ENCODE measurements around the gene HRAS. TPM values are rescaled to one million over a fixed set of nuclear protein-coding genes. Genes with fewer than 3 reads are reported as not detected.

HRAS gene
- polyA plus RNA-seq, 1 donor from 2014 or later: 22.5 TPM

- Mint-ChIP-seq H3K36me3 (no peaks in the 10 kb centered on the region), H3K4me1 (peaks cover 0 to 5% (median 1%) of the 10 kb centered on the region in 3 donors), H3K27ac (no peak overlapping the region), H3K27me3 (no peaks in the 10 kb centered on the region), H3K9me3 (no peaks in the 10 kb centered on the region), H3K4me3 (no peak overlapping the region)
Measured at GRCh38 chr11:551596-551995, 16.2 kb upstream of the HRAS start.

GRCh38 chr11:551131-551530 lies 15.8 kb upstream of the HRAS start:
- Mint-ChIP-seq H3K27me3 (no peaks in the 10 kb centered on the region), H3K27ac (no peak overlapping the region), H3K4me1 (peaks cover 0 to 4% (median 0%) of the 10 kb centered on the region in 3 donors), H3K9me3 (no peaks in the 10 kb centered on the region), H3K36me3 (no peaks in the 10 kb centered on the region), H3K4me3 (no peak overlapping the region)

- H3K9me3 Mint-ChIP-seq: no peaks in the 10 kb centered on the region
- H3K4me1 Mint-ChIP-seq: peaks cover 0 to 4% (median 0%) of the 10 kb centered on the region in 3 donors
- H3K27me3 Mint-ChIP-seq: no peaks in the 10 kb centered on the region
- H3K4me3 Mint-ChIP-seq: no peak overlapping the region
- no peaks in the 10 kb centered on the region for H3K36me3 Mint-ChIP-seq
- H3K27ac Mint-ChIP-seq: no peak overlapping the region
Measured at GRCh38 chr11:550746-551085, 15.3 kb upstream of the HRAS start.

DNA sequence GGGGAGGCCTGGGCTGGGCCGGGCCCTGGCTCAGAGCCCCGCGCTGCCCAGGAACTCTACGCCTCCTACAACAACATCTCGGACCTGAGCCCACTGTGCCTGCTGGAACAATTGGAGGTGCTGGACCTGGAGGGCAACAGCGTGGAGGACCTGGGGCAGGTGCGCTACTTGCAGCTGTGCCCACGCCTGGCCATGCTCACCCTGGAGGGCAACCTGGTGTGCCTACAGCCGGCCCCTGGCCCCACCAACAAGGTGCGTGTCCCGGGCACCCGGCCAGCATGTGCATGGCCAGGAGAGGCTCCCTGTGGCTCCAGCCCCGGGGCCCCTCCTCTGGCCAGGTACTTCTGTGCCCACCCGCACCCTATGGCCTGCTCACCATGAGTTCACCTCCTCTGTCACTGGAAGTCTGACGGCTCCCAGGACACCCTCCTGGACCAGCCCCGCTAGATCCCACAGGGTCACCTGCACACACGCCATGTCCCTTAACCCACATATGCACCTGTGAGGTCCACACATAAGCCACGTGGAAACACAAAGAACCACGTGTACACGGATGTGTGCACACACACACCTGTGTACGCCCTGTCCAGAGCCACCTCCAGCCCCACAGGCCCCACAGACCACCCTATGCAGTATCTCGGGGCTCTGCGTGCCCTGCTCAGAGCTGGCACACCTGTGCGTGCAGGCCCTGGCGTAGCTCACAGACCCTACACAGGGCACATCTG lies 14.8 kb upstream of the HRAS start:
- no peak overlapping the region for H3K4me3 Mint-ChIP-seq
- H3K27me3 Mint-ChIP-seq: no peaks in the 10 kb centered on the region
- H3K36me3 Mint-ChIP-seq: no peaks in the 10 kb centered on the region
- H3K9me3 Mint-ChIP-seq: no peaks in the 10 kb centered on the region
- H3K27ac Mint-ChIP-seq: no peak overlapping the region
- peaks cover 0 to 4% (median 0%) of the 10 kb centered on the region in 3 donors for H3K4me1 Mint-ChIP-seq

- peaks cover 2% of the 10 kb centered on the region for H3K36me3 Mint-ChIP-seq
- peak overlapping the region in 2 of 4 donors; percentile 52 to 57 for H3K4me3 Mint-ChIP-seq
- peak overlapping the region; percentile 21 to 82 (median 53) for H3K27ac Mint-ChIP-seq
- peaks cover 0 to 4% (median 0%) of the 10 kb centered on the region in 3 donors for H3K4me1 Mint-ChIP-seq
- no peaks in the 10 kb centered on the region for H3K27me3 Mint-ChIP-seq
- no peaks in the 10 kb centered on the region for H3K9me3 Mint-ChIP-seq
Measured at GRCh38 chr11:548700-549603, 13.6 kb upstream of the HRAS start.

DNA sequence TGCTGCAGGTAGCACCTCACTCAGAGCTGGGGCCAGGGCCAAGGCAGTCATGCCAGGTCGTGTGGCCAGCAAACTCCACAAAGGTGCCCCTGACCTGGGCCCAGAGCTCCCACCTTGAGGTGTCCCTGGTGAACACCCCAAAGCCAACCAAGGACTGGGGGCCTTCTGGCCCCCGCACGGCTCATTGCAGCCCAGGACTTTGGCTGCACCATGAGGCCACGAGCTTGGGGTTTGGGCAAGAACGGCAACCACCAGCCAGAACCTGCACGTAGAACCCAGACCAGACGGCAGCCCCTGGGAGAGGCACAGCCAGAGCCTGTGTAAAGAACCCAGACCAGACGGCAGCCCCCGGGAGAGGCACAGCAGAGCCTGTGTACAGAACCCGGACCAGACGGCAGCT lies 9.8 kb upstream of the HRAS start:
- no peaks in the 10 kb centered on the region for H3K27me3 Mint-ChIP-seq
- no peak overlapping the region for H3K27ac Mint-ChIP-seq
- H3K36me3 Mint-ChIP-seq: peaks cover 6% of the 10 kb centered on the region
- no peaks in the 10 kb centered on the region for H3K9me3 Mint-ChIP-seq
- no peak overlapping the region for H3K4me3 Mint-ChIP-seq
- H3K4me1 Mint-ChIP-seq: peaks cover 0 to 4% (median 0%) of the 10 kb centered on the region in 3 donors

DNA sequence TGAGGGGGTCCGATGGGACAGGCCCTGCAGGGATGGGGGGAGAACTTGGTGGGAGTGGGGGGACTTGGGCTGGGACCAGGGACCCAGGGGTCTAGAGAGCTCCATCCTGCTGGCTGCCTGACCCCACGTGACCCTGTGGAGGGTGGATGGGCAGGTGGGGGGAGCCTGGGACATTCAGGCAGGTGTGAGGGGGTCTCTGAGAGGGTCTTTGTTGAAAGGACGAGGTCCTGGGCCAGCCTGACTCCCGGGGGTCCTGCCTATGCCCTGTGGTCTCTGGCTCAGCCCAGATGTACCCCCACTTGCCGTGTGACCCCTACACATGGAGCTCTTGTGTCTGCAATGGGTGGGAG lies 9.4 kb upstream of the HRAS start:
- no peaks in the 10 kb centered on the region for H3K27me3 Mint-ChIP-seq
- H3K9me3 Mint-ChIP-seq: no peaks in the 10 kb centered on the region
- H3K4me3 Mint-ChIP-seq: no peak overlapping the region
- peaks cover 0 to 4% (median 0%) of the 10 kb centered on the region in 3 donors for H3K4me1 Mint-ChIP-seq
- peaks cover 6% of the 10 kb centered on the region for H3K36me3 Mint-ChIP-seq
- H3K27ac Mint-ChIP-seq: no peak overlapping the region

GRCh38 chr11:541433-541885 lies 6.1 kb upstream of the HRAS start:
- Mint-ChIP-seq H3K27me3 (no peaks in the 10 kb centered on the region), H3K9me3 (no peaks in the 10 kb centered on the region), H3K36me3 (peaks cover 6% of the 10 kb centered on the region), H3K4me3 (no peak overlapping the region), H3K27ac (peak overlapping the region in 1 of 3 donors; percentile 18), H3K4me1 (peaks cover under 1 to 10% (median 2%) of the 10 kb centered on the region in 3 donors)

DNA sequence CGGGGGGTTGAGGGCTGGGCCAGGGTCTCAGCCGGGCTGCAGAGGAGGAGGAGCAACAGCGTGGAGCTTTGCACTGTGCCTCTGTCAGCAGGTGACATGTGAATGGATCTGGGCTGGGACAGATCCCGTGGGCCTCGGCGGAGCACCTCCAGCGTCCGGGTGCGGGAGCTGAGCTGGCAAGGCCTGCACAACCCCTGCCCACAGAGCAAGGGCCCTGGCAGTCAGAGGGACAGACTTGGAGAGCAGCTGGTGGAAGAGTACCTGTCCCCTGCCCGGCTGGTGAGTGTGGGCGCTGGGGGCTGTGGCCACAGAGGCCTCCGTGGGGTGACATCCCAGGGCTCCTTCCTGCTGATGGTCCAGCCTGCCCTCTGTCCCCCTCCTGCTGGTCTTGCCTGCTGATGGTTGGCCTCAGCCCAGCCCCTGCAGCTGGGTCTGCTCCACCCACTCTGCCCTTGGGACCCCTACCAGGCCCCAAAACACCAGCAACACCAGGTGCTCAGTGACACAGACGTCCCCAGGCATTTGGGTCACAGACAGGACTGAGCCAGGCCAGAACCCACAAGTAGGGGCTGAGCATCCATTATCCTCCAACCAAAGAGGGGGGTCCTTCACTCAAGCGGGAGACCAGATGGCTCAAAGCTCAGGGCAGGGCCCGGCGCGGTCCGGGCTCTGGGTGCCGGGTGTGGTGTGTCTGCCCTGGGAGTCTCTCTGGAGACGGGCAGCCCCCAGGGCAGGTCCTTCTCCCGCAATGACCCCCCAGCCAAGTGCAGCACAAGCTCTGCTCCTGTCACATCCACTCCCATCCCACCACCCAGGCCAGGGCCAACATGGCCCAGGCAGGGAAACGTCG lies 5.4 kb upstream of the HRAS start:
- Mint-ChIP-seq H3K36me3 (peaks cover 6% of the 10 kb centered on the region), H3K27ac (no peak overlapping the region), H3K27me3 (no peaks in the 10 kb centered on the region), H3K4me3 (no peak overlapping the region), H3K9me3 (no peaks in the 10 kb centered on the region), H3K4me1 (peaks cover 2 to 10% (median 5%) of the 10 kb centered on the region in 3 donors)

GRCh38 chr11:539971-540481 lies 4.7 kb upstream of the HRAS start:
- Mint-ChIP-seq H3K9me3 (no peaks in the 10 kb centered on the region), H3K4me3 (no peak overlapping the region), H3K36me3 (peaks cover 6% of the 10 kb centered on the region), H3K27ac (no peak overlapping the region), H3K4me1 (peaks cover 2 to 10% (median 5%) of the 10 kb centered on the region in 3 donors), H3K27me3 (no peaks in the 10 kb centered on the region)

DNA sequence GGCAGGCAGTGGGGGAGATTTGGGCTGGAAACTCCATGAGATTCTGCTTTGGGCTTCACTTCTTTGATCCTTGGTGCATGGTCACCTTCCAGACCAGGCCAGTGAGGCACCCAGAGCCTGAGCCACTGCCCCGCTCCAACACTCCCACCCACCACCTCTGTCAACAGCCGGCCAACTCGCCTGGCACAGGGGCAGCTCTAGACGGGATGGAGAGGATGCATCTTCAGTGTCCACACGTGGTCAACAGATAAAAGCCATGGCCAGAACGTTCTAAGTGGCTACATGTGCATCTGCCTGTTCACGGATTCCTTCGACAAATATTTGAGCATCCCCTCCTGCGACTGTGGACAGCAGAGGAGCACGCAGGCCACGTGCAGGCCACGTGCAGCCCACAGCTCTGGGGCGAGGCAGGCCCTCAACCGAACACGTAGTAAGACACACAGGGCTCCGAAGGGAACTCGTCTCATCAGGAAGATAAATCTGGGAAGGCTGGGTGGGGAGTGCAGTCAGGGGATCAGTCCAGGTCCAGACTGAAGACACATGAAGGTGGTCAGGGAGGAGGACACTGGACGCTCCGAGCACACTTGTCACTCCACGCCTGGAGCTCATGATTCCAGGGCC lies 3.2 kb upstream of the HRAS start:
- H3K27ac Mint-ChIP-seq: peak overlapping the region in 2 of 3 donors; percentile 5 to 100
- peaks cover 3% of the 10 kb centered on the region for H3K36me3 Mint-ChIP-seq
- H3K4me1 Mint-ChIP-seq: peaks cover 2 to 10% (median 5%) of the 10 kb centered on the region in 3 donors
- H3K9me3 Mint-ChIP-seq: no peaks in the 10 kb centered on the region
- H3K27me3 Mint-ChIP-seq: no peaks in the 10 kb centered on the region
- H3K4me3 Mint-ChIP-seq: peak overlapping the region; percentile 44 to 100 (median 86)

- Mint-ChIP-seq H3K27me3 (no peaks in the 10 kb centered on the region), H3K27ac (peak overlapping the region; percentile 98 to 100 (median 98)), H3K4me3 (peak overlapping the region; percentile 89 to 100 (median 94)), H3K36me3 (peaks cover 2% of the 10 kb centered on the region), H3K4me1 (peaks cover 2 to 10% (median 5%) of the 10 kb centered on the region in 3 donors), H3K9me3 (no peaks in the 10 kb centered on the region)
Measured at GRCh38 chr11:537622-538430, 2.5 kb upstream of the HRAS start.

GRCh38 chr11:536841-537621 lies 1.7 kb upstream of the HRAS start, which contains the start of gene LRRC56:
Gene LRRC56, plus strand, starts transcription at chr11:537527. Its CDS starts 3,158 bp downstream, at chr11:540685.
- Mint-ChIP-seq H3K4me1 (peaks cover 2 to 11% (median 5%) of the 10 kb centered on the region in 3 donors), H3K36me3 (peaks cover 2% of the 10 kb centered on the region), H3K9me3 (no peaks in the 10 kb centered on the region), H3K27me3 (no peaks in the 10 kb centered on the region), H3K27ac (peak within 1 kb of the TSS; percentile 98 to 100 (median 98)), H3K4me3 (peak within 1 kb of the TSS; percentile 91 to 100 (median 96))

All from IgD-negative memory B cell (primary cell).